PC-3 (cell line): ENCODE results near the gene OR4A16. TPM values are rescaled to one million over a fixed set of nuclear protein-coding genes. Genes with fewer than 3 reads are reported as not detected.

Experiments used
- ATAC-seq: fragments of 200-7000 bp; cut with Tn5 transposase; 2 replicates; pipeline ENCODE4 v1.9.1; 2020; ENCODE audit warnings: mild to moderate bottlenecking, moderate library complexity
- BruUV-seq: library from RNA; stranded (reverse); fragments of 400-500 nt; replicated peaks from 2 replicates; lab custom pipeline; 2021; lab: Mats Ljungman, UMichigan
- CTCF ChIA-PET: fragments of 300-600 bp; sonication (Branson Sonifier 250); formaldehyde crosslinking; loops from one replicate; lab custom pipeline; 2022; ENCODE audit warnings: antibody characterized with exemption; lab: Charles Lee
- POLR2A ChIA-PET: fragments of 300-600 bp; sonication (Branson Sonifier 250); formaldehyde crosslinking; loops from one replicate; lab custom pipeline; 2022; ENCODE audit warnings: antibody characterized with exemption; ENCODE audit not compliant: unreplicated experiment; lab: Charles Lee
- DNase-seq: peaks from one replicate; pipeline ENCODE4 v3.0.0-alpha.2; 2015
- H2AFZ ChIP-seq: fragments of 300-600 bp; sonication (generic); 2 replicates; pipeline ENCODE4 v1.6.0; 2016; ENCODE audit warnings: antibody characterized with exemption, low read length
- H3F3A ChIP-seq: fragments of 300-600 bp; sonication (generic); one replicate; pipeline ENCODE4 v1.6.0; 2017; ENCODE audit warnings: antibody characterized with exemption, low read length, control low read depth, mild to moderate bottlenecking; ENCODE audit not compliant: unreplicated experiment
- H3K27ac ChIP-seq: fragments of 300-600 bp; sonication (generic); 2 replicates; pipeline ENCODE4 v1.5.1; 2016; ENCODE audit warnings: mild to moderate bottlenecking, low read length
- H3K27me3 ChIP-seq: fragments of 300-600 bp; sonication (generic); 2 replicates; pipeline ENCODE4 v1.6.1; 2016; ENCODE audit warnings: low read length, mixed read lengths
- H3K36me3 ChIP-seq: fragments of 300-600 bp; sonication (generic); 2 replicates; pipeline ENCODE4 v1.6.1; 2016; ENCODE audit warnings: low read depth, mixed run types, low read length, mixed read lengths
- H3K4me1 ChIP-seq: fragments of 300-600 bp; sonication (generic); 2 replicates; pipeline ENCODE4 v1.5.1; 2016; ENCODE audit warnings: low read length; ENCODE audit not compliant: insufficient read depth
- H3K4me2 ChIP-seq: fragments of 300-600 bp; sonication (generic); 2 replicates; pipeline ENCODE4 v1.6.0; 2016; ENCODE audit warnings: low read length
- H3K4me3 ChIP-seq: fragments of 300-600 bp; sonication (generic); 2 replicates; pipeline ENCODE4 v1.5.1; 2016; ENCODE audit warnings: mild to moderate bottlenecking, low read length, mixed read lengths
- H3K79me2 ChIP-seq: fragments of 300-600 bp; sonication (generic); 2 replicates; pipeline ENCODE4 v1.6.1; 2017; ENCODE audit warnings: low read length, mixed read lengths
- H3K9ac ChIP-seq: fragments of 300-600 bp; sonication (generic); 2 replicates; pipeline ENCODE4 v1.6.0; 2016; ENCODE audit warnings: mild to moderate bottlenecking, low read length
- H3K9me2 ChIP-seq: fragments of 300-600 bp; sonication (generic); replicated peaks from 2 replicates; pipeline ENCODE4 v1.6.1; 2016; ENCODE audit warnings: mixed run types, low read length, mixed read lengths
- H3K9me3 ChIP-seq: fragments of 300-600 bp; sonication (generic); 2 replicates; pipeline ENCODE4 v1.6.1; 2016; ENCODE audit warnings: low read length, mixed read lengths
- H4K20me1 ChIP-seq: fragments of 300-600 bp; sonication (generic); 2 replicates; pipeline ENCODE4 v1.6.1; 2016; ENCODE audit warnings: low read length, mixed read lengths
- CTCF ChIP-seq: fragments of 300-600 bp; sonication (generic); conservative IDR thresholded peaks from 2 replicates; pipeline ENCODE4 v1.5.1; 2017; ENCODE audit warnings: antibody characterized with exemption, low read depth, mild to moderate bottlenecking, low read length
- EZH2 ChIP-seq: fragments of 300-600 bp; sonication (generic); IDR thresholded peaks from one replicate; pipeline ENCODE4 v1.6.1; 2017; ENCODE audit warnings: antibody characterized with exemption, mild to moderate bottlenecking, low read length; ENCODE audit not compliant: unreplicated experiment
- EZH2phosphoT487 ChIP-seq: fragments of 300-600 bp; sonication (generic); IDR thresholded peaks from 2 replicates; pipeline ENCODE4 v1.6.1; 2018; ENCODE audit warnings: mild to moderate bottlenecking, antibody characterized with exemption, low read length, borderline replicate concordance
- intact Hi-C: fragments of 100-400 bp; cut with micrococcal nuclease; formaldehyde crosslinking; loops from 2 replicates; pipeline ENCODE4 v1.9.0; 2023
- total RNA-seq: library from RNA; depleted of rRNA; stranded (reverse); fragments of >200 nt; gene quantifications from 2 replicates; pipeline ENCODE4 v1.2.3, GENCODE V29; 2014

Gene OR4A16
- total RNA-seq, 1 experiment from 2014 or later, result not detected

DNA sequence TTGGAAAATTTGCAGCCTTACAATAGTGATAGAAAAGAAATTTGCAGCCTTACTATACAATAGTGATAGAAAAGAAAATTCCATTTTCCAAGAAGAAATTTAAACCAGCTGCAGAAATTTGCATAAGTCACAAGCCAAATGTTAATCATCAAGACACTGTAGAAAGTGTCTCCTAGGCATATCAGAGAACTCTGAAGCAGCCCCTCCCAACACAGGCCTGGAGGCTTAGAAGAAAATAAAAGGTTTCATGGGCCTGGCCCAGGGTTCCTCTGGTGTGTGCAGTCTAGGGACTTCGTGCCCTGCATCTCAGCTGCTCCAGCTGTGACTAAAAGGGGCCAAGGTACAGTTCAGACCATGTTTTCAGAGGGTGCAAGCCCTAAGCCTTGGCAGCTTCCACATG is 6.0 kb downstream of the OR4A16 start:
- intact Hi-C loops, result no loop called here
- H3K4me1 ChIP-seq, result no peaks in the 10 kb centered on the region
- no peaks in the 10 kb centered on the region for H3K27me3 ChIP-seq
- BruUV-seq, result no TSS peak
- no peak for DNase-seq
- H3K9me2 ChIP-seq, result no peaks in the 10 kb centered on the region
- H4K20me1 ChIP-seq, result no peaks in the 10 kb centered on the region
- CTCF ChIA-PET, result no interaction called here
- H2AFZ ChIP-seq, result no peak overlapping the region
- TF ChIP-seq EZH2, result no peak
- no peak for TF ChIP-seq EZH2phosphoT487
- TF ChIP-seq CTCF, result no peak
- H3K79me2 ChIP-seq, result no peaks in the 10 kb centered on the region
- no peaks in the 10 kb centered on the region for H3F3A ChIP-seq
- no peak overlapping the region for H3K27ac ChIP-seq
- POLR2A ChIA-PET, result no interaction called here
- no peak overlapping the region for H3K9ac ChIP-seq
- no peak overlapping the region for H3K4me3 ChIP-seq
- no peak for ATAC-seq
- peaks cover 7% of the 10 kb centered on the region for H3K9me3 ChIP-seq
- no peak overlapping the region for H3K4me2 ChIP-seq
- no peaks in the 10 kb centered on the region for H3K36me3 ChIP-seq

GRCh38 chr11:55357560-55358184 is 14.7 kb downstream of the OR4A16 start:
- CTCF ChIA-PET, result no interaction called here
- BruUV-seq, result no TSS peak
- POLR2A ChIA-PET, result no interaction called here
- no peaks in the 10 kb centered on the region for H3K9me2 ChIP-seq
- H3K9me3 ChIP-seq, result no peaks in the 10 kb centered on the region
- no peaks in the 10 kb centered on the region for H3K27me3 ChIP-seq
- no peaks in the 10 kb centered on the region for H3K36me3 ChIP-seq
- TF ChIP-seq EZH2 (no peak), CTCF (peak; percentile 63), EZH2phosphoT487 (no peak)
- no peak overlapping the region for H3K27ac ChIP-seq
- DNase-seq (peak; percentile 31), ATAC-seq (no peak)
- no peak overlapping the region for H2AFZ ChIP-seq
- H3F3A ChIP-seq, result no peaks in the 10 kb centered on the region
- H3K9ac ChIP-seq, result no peak overlapping the region
- H3K4me2 ChIP-seq, result no peak overlapping the region
- intact Hi-C loops, result no loop called here
- H3K4me3 ChIP-seq, result no peak overlapping the region
- H4K20me1 ChIP-seq, result no peaks in the 10 kb centered on the region
- H3K79me2 ChIP-seq, result no peaks in the 10 kb centered on the region
- H3K4me1 ChIP-seq, result no peaks in the 10 kb centered on the region

DNA sequence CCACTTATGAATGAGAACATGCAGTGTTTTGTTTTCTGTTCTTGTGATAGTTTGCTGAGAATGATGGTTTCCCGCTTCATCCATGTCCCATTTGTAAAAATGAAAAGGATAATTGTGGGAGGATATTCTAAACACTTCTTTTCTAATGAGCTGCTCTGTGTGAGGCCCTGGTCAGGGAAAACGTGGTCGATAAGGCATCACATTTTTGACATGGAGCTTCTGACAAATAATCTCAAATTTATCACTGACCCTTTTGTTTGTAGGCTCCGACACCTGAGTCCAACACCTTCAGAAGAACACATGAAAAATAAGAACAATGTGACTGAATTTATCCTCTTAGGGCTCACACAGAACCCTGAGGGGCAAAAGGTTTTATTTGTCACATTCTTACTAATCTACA is 24.7 kb downstream of the OR4A16 start, which contains the start of gene OR4A15:
OR4A15 (plus strand) TSS at position 301 of the 400 bp plus-strand sequence; CDS start at position 301, 0 bp downstream.
- Histone ChIP-seq H3K9ac (no peak within 1 kb of the TSS), H3K27ac (no peak within 1 kb of the TSS), H3K4me2 (no peak within 1 kb of the TSS), H2AFZ (no peak within 1 kb of the TSS), H3K4me1 (no peaks in the 10 kb centered on the region), H3K9me2 (no peaks in the 10 kb centered on the region), H3K9me3 (0 out of 2 replicates have a peak, but pooled peaks cover 14% of the 10 kb centered on the region), H3K27me3 (no peaks in the 10 kb centered on the region), H3F3A (no peaks in the 10 kb centered on the region), H3K36me3 (no peaks in the 10 kb centered on the region), H4K20me1 (no peaks in the 10 kb centered on the region), H3K4me3 (no peak within 1 kb of the TSS), H3K79me2 (no peaks in the 10 kb centered on the region)
- no peak for TF ChIP-seq EZH2
- no peak for TF ChIP-seq EZH2phosphoT487
- TF ChIP-seq CTCF, result no peak
- DNase-seq (no peak), ATAC-seq (no peak)
- ChIA-PET CTCF (no interaction called here), POLR2A (no interaction called here)
- intact Hi-C loops, result no loop called here
- BruUV-seq, result no TSS peak
